Kasumi-1 (cell line): ENCODE data around the gene NPTN.
"Not testable (repeated sequence)": the region's sequence is repeated elsewhere in the genome, so short reads cannot be mapped to it uniquely, and the experiment has no call there.

Experiments used
- DNase-seq, 2 experiments: peaks; one replicate each; lab custom pipeline; 2025; lab: John Stamatoyannopoulos, UW

Gene NPTN

GRCh38 chr15:73633111-73633990 is at the start of gene NPTN:
TSS of gene NPTN (minus strand) at chr15:73633389. CDS start at chr15:73633215, 174 bp downstream.
- DNase-seq: peak; percentile 93 to 94

GRCh38 chr15:73682600-73683090 is 49.5 kb upstream of the NPTN start:
- DNase-seq: no peak

- DNase-seq: no peak
These were observed 48.8 kb upstream of the NPTN start for GRCh38 chr15:73681856-73682599.

GRCh38 chr15:73681063-73681462 is 47.9 kb upstream of the NPTN start:
- DNase-seq: no peak

- no peak for DNase-seq
These were observed 47.4 kb upstream of the NPTN start for GRCh38 chr15:73680549-73680948.

GRCh38 chr15:73679964-73680363 is 46.8 kb upstream of the NPTN start:
- DNase-seq: no peak

- DNase-seq: no peak
These were observed 46.0 kb upstream of the NPTN start for GRCh38 chr15:73679180-73679579.

- DNase-seq: no peak
These were observed 45.3 kb upstream of the NPTN start for GRCh38 chr15:73678498-73678897.

- no peak for DNase-seq
These were observed 44.5 kb upstream of the NPTN start for GRCh38 chr15:73677733-73678132.

- DNase-seq: peak; percentile 26 to 48
These were observed 44.0 kb upstream of the NPTN start for GRCh38 chr15:73677146-73677607.

- no peak for DNase-seq
These were observed 41.4 kb upstream of the NPTN start for GRCh38 chr15:73674587-73674986.

GRCh38 chr15:73660455-73660854 is 27.3 kb upstream of the NPTN start:
- DNase-seq: no peak

GRCh38 chr15:73658645-73659044 is 25.5 kb upstream of the NPTN start:
- DNase-seq: no peak

GRCh38 chr15:73655724-73656123 is 22.5 kb upstream of the NPTN start:
- DNase-seq: no peak

GRCh38 chr15:73654659-73655058 is 21.5 kb upstream of the NPTN start:
- no peak for DNase-seq

- peak; percentile 60 to 71 for DNase-seq
These were observed 17.4 kb upstream of the NPTN start for GRCh38 chr15:73650416-73651126.

- DNase-seq: no peak
These were observed 14.8 kb upstream of the NPTN start for GRCh38 chr15:73648014-73648295.

- DNase-seq: no peak
These were observed 14.2 kb upstream of the NPTN start for GRCh38 chr15:73647259-73648013.

GRCh38 chr15:73639464-73639863 is 6.3 kb upstream of the NPTN start:
- DNase-seq: not testable (repeated sequence)

- no peak for DNase-seq
These were observed 4.3 kb upstream of the NPTN start for GRCh38 chr15:73637527-73637926.

GRCh38 chr15:73633991-73634495 is 854 bp upstream of the NPTN start:
- no peak for DNase-seq
